ENCODE data around the gene SMIM17. TPM values are rescaled to one million over a fixed set of nuclear protein-coding genes. Genes with fewer than 3 reads are reported as not detected.

The SMIM17 gene
- total and polyA plus RNA-seq, 2 of the 4 experiments (the other 2 are of a cell fraction), result not detected

- TF ChIP-seq MAZ (IDR thresholded peaks at IDR 0.05; ENCODE audit: borderline replicate concordance, low read depth, low read length) (no peak), FOS (IDR thresholded peaks at IDR 0.05; ENCODE audit: low read depth, low read length) (no peak), CHD1 (IDR thresholded peaks at IDR 0.05; ENCODE audit: low read depth, low read length) (no peak), POLR2A (IDR thresholded peaks at IDR 0.05; ENCODE audit: low read depth, low read length) (no peak), SMC3 (IDR thresholded peaks at IDR 0.05; ENCODE audit: low read depth, low read length) (no peak), RCOR1 (IDR thresholded peaks at IDR 0.05; ENCODE audit: insufficient replicate concordance, low read length) (no peak), MXI1 (IDR thresholded peaks at IDR 0.05; ENCODE audit: borderline replicate concordance, low read depth, low read length) (no peak), NFE2L2 (IDR thresholded peaks at IDR 0.05; ENCODE audit: low read depth, low read length) (no peak), RFX5 (IDR thresholded peaks at IDR 0.05; ENCODE audit: low read depth, low read length) (no peak)
- dilution Hi-C loops (cut with HindIII; ENCODE audit: low sequenced_read_pairs, unreplicated experiment), result no loop called here
These were observed 35.2 kb downstream of the SMIM17 start for GRCh38 chr19:56678205-56678604.

More at GRCh38 chr19:56678205-56678604, 35.2 kb downstream of the SMIM17 start:
- CTCF ChIA-PET, result no interaction called here
- H3K18ac ChIP-seq (ENCODE audit: low read depth, low read length), result no peak overlapping the region
- H3K9me1 ChIP-seq (ENCODE audit: insufficient read depth, low read length), result no peaks in the 10 kb centered on the region
- DNase-seq (no peak), ATAC-seq (ENCODE audit: low read depth) (no peak)
- H3K4me2 ChIP-seq (ENCODE audit: low read depth, low read length), result no peak overlapping the region
- H3K27ac ChIP-seq (ENCODE audit: insufficient read depth, low read length), result no peak overlapping the region
- 34% methylated on average over 5 of the region's 8 CpGs; no CpG with 5 or more reads in 1 of the 2 experiments for WGBS, 2 experiments (ENCODE audit: extremely low coverage in 2 of 2, insufficient read length in 1 of 2)
- H2BK15ac ChIP-seq (ENCODE audit: low read depth, low read length), result no peak overlapping the region
- no peak overlapping the region for H2BK5ac ChIP-seq (ENCODE audit: low read depth, low read length, poor library complexity, severe bottlenecking)
- H2AK5ac ChIP-seq (ENCODE audit: low read depth, low read length), result no peak overlapping the region
- H4K5ac ChIP-seq (ENCODE audit: low read depth, low read length), result no peak overlapping the region
- intact Hi-C loops (cut with micrococcal nuclease) (no loop called here), in situ Hi-C loops (cut with MboI; ENCODE audit: low sequenced_read_pairs) (no loop called here)
- no peaks in the 10 kb centered on the region for H3K27me3 ChIP-seq (ENCODE audit: control insufficient read depth, insufficient read depth, low read length)
- no peaks in the 10 kb centered on the region for H3K4me1 ChIP-seq (ENCODE audit: control insufficient read depth, insufficient read depth, low read length)
- H2AFZ ChIP-seq (replicated peaks; ENCODE audit: low read length, poor library complexity), result no peak overlapping the region
- no peaks in the 10 kb centered on the region for H3K79me1 ChIP-seq (ENCODE audit: low read depth in 1 of 2, low read length in 2 of 2)
- no peak overlapping the region for H4K91ac ChIP-seq (ENCODE audit: insufficient read depth, low read depth, low read length)
- no peak overlapping the region for H3K9ac ChIP-seq (ENCODE audit: low read depth, low read length)
- H4K20me1 ChIP-seq (ENCODE audit: insufficient read depth, low read length), result no peaks in the 10 kb centered on the region
- H2AK9ac ChIP-seq (replicated peaks; ENCODE audit: low read depth, low read length, poor library complexity), result no peak overlapping the region
- H3K36me3 ChIP-seq (ENCODE audit: control insufficient read depth, insufficient read depth, low read length), result no peaks in the 10 kb centered on the region
- BruUV-seq (replicated peaks), result no TSS peak
- peaks cover 34% of the 10 kb centered on the region for H3K9me3 ChIP-seq (ENCODE audit: control insufficient read depth, insufficient read depth, low read length)
- H3K4me3 ChIP-seq (ENCODE audit: insufficient read depth, low read depth, low read length), result no peak overlapping the region
- H4K8ac ChIP-seq (ENCODE audit: low read depth in 2 of 2, low read length in 2 of 2), result no peak overlapping the region
- no peak overlapping the region for H3K56ac ChIP-seq (ENCODE audit: extremely low read depth, insufficient read depth, low read length)
- POLR2A ChIA-PET (ENCODE audit: unreplicated experiment), result no interaction called here
- H2BK20ac ChIP-seq (ENCODE audit: low read depth, low read length), result no peak overlapping the region
- no peak overlapping the region for H3K23ac ChIP-seq (ENCODE audit: low read depth, low read length)
- no peak overlapping the region for H2BK120ac ChIP-seq (ENCODE audit: low read depth, low read length)
- H3K4ac ChIP-seq (ENCODE audit: low read depth, low read length), result no peak overlapping the region
- H3K14ac ChIP-seq (replicated peaks; ENCODE audit: low read depth, low read length), result no peak overlapping the region

Measured in IMR-90 (cell line).